Retina (tissue), 1 donor: ENCODE measurements around the gene AMN1.

Experiments used
- DNase-seq: peaks from one replicate; pipeline ENCODE4 v3.0.0-alpha.2; 2016

AMN1 gene

DNA sequence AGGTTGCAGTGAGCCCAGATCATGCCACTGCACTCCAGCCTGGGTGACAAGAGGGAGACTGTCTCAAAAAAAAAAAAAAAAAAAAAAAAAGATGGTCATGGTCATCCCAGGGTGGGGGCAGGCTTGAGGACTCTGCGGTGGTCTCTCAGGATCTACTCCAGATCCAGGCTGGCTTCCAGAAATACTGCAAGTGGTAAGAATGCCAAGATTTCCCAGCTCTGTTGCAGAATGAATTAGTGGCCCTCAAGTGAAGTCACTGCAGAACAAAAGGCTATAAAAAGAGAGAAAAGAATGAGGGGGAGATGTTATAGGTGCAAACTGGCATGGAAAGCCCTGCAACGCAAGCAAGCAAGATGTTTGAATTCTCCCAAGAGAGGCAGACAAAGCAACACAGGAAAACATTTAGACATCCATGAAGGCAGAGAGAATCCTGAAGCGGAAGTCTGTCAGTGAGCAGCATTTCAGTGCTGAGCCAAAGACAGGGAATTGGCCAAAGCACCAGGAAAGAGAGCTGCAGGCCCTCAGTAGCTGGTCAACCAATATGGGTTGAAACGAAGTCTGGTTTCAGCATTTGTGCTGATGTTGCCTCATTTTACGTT lies 101.3 kb downstream of the AMN1 start:
- DNase-seq = no peak

DNA sequence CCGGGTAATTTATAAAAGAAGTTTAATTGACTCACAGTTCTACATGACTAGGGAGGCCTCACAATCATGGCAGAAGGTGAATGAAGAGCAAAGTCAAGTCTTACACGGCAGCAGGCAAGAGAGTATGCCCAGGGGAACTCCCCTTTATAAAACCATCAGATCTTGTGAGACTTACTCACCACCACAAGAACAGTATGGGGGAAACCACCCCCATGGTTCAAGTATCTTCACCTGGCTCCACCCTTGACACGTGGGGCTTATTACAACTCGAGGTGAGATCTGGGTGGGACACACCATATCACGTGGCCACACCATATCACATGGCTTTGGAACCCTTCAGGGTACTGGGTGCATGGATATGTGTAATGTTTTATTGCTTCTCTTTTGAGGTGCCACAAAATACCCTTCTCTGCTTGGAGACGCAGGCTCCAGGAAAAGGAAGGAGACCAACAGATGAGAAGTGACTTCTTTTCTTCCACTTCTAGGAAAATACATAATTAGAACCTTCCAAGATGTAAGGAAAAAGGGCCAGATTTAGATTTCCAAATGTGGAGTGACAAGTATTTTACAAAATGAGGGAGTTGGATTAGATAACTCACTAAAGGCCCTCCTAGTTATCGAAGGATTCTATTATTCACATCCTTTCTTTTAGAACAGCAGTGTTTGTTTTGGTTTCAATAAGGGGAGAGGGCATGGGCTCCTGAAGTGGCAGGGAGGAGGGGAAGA lies 102.4 kb downstream of the AMN1 start:
- DNase-seq = no peak

DNA sequence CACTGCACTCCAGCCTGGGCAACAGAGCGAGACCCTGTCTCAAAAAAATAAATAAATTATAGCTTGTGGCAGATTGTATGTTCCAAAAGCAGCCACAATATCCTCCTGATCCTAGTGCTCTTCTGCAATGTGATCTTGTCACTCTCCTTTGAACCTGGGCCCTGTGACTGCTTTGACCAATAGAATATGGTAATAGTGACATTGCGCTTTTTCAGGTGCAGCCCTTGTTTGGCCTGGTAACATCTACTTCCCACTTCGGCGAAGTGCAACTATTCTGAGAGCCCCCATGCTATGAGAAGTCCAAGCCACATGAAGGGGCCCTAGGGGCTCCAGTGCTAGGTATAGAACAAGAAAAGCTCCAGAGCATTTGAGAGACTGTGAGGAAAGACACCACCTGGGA lies 106.8 kb downstream of the AMN1 start:
- no peak for DNase-seq
